Measurements from ENCODE around the gene CTR9.

DNA sequence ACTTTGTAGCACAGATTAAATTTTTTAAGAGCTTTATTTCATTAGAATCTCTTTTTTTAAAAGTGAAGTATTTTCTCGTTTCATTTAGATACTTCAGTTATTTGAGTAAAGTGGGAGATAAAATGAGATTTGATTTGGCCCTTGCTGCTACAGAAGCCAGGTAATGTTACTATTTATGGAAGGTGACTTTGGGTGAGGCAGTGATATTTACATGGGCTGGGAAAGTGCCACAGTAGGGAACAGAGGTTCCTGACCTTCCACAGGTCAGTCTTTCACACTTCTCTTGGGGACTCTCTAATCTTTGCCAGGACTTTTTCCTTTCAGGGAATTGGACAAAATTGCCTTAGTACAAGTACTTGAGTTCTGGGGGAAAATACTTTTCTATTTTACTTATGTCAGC, 20.4 kb downstream of the CTR9 start:
- TF ChIP-seq, protein P1, sequence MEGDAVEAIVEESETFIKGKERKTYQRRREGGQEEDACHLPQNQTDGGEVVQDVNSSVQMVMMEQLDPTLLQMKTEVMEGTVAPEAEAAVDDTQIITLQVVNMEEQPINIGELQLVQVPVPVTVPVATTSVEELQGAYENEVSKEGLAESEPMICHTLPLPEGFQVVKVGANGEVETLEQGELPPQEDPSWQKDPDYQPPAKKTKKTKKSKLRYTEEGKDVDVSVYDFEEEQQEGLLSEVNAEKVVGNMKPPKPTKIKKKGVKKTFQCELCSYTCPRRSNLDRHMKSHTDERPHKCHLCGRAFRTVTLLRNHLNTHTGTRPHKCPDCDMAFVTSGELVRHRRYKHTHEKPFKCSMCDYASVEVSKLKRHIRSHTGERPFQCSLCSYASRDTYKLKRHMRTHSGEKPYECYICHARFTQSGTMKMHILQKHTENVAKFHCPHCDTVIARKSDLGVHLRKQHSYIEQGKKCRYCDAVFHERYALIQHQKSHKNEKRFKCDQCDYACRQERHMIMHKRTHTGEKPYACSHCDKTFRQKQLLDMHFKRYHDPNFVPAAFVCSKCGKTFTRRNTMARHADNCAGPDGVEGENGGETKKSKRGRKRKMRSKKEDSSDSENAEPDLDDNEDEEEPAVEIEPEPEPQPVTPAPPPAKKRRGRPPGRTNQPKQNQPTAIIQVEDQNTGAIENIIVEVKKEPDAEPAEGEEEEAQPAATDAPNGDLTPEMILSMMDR (conservative IDR thresholded peaks at IDR 0.05; ENCODE audit: low read depth, low read length): no peak
- TF ChIP-seq EZH2 (IDR thresholded peaks at IDR 0.05; ENCODE audit: borderline replicate concordance, low read depth, low read length, poor library complexity, severe bottlenecking): no peak

Data from A673 (cell line).